GM12878 (cell line): ENCODE measurements around the gene DUSP10. TPM values are rescaled to one million over a fixed set of nuclear protein-coding genes. Genes with fewer than 3 reads are reported as not detected.

ENCODE experiments used
- ATAC-seq: fragments of 200-7000 bp; cut with Tn5 transposase; 3 replicates; pipeline ENCODE4 v1.9.1; 2020; ENCODE audit warnings: mild to moderate bottlenecking, moderate library complexity
- BruUV-seq: library from RNA; stranded (reverse); fragments of 400-500 nt; replicated peaks from 2 replicates; lab custom pipeline; 2021; lab: Mats Ljungman, UMichigan
- CTCF ChIA-PET: fragments of 300-600 bp; sonication (Branson Sonifier 250); formaldehyde crosslinking; extraction: SDS; loops from one replicate; lab custom pipeline; 2021; ENCODE audit warnings: inconsistent platforms; lab: Yijun Ruan, JAX
- POLR2A ChIA-PET: fragments of 350-600 bp; formaldehyde crosslinking; extraction: SDS; loops from one replicate; lab custom pipeline; 2021; ENCODE audit warnings: inconsistent platforms; lab: Charles Lee
- RAD21 ChIA-PET: fragments of 300-600 bp; sonication (Branson Sonifier 250); formaldehyde crosslinking; loops from one replicate; lab custom pipeline; 2023; ENCODE audit warnings: antibody characterized with exemption; ENCODE audit not compliant: unreplicated experiment; lab: Charles Lee
- SMC1A ChIA-PET: fragments of 300-600 bp; sonication (Branson Sonifier 250); formaldehyde crosslinking; loops from one replicate; lab custom pipeline; 2023; ENCODE audit not compliant: unreplicated experiment, uncharacterized antibody; lab: Charles Lee
- DNase-seq: peaks from one replicate; pipeline ENCODE4 v3.0.0-alpha.2; 2011; ENCODE audit warnings: low read depth, low spot score
- FAIRE-seq: peaks from 3 replicates; lab custom pipeline; 2011; peaks lifted over from hg19 to GRCh38; lab: Jason Lieb, UNC
- H2AFZ ChIP-seq: 2 replicates; pipeline ENCODE4 v1.6.0; 2011; ENCODE audit warnings: low read depth, low read length, control low read depth; ENCODE audit not compliant: control insufficient read depth
- H3K27ac ChIP-seq: 2 replicates; pipeline ENCODE4 v1.5.1; 2011; ENCODE audit warnings: control low read depth; ENCODE audit not compliant: control insufficient read depth, insufficient read depth
- H3K27me3 ChIP-seq, 2 experiments: replicated peaks in 1 of 2; 2 replicates each; pipeline versions ENCODE4 v1.6.0 to v1.6.1; 2011; ENCODE audit warnings: low read length in 1 of 2; ENCODE audit not compliant: control insufficient read depth in 2 of 2, insufficient read depth in 2 of 2
- H3K36me3 ChIP-seq, 2 experiments: 2 replicates each; pipeline ENCODE4 v1.5.1; 2011; ENCODE audit warnings: low read length in 1 of 2; ENCODE audit not compliant: control insufficient read depth in 2 of 2, insufficient read depth in 2 of 2
- H3K4me1 ChIP-seq: 2 replicates; pipeline ENCODE4 v1.6.1; 2011; ENCODE audit warnings: mild to moderate bottlenecking, low read length, moderate library complexity, mixed read lengths; ENCODE audit not compliant: control insufficient read depth, insufficient read depth
- H3K4me2 ChIP-seq: 2 replicates; pipeline ENCODE4 v1.6.0; 2011; ENCODE audit warnings: control low read depth; ENCODE audit not compliant: control insufficient read depth, insufficient read depth
- H3K4me3 ChIP-seq: fragments of 200-600 bp; sonication (generic); 2 replicates; pipeline ENCODE4 v1.5.1; 2016
- H3K79me2 ChIP-seq: 2 replicates; pipeline ENCODE4 v1.6.0; 2011; ENCODE audit warnings: low read length; ENCODE audit not compliant: control insufficient read depth, insufficient read depth
- H3K9ac ChIP-seq: 2 replicates; pipeline ENCODE4 v1.8.0; 2011; ENCODE audit warnings: low read length, control low read depth, mixed read lengths; ENCODE audit not compliant: control insufficient read depth, insufficient read depth
- H3K9me3 ChIP-seq: replicated peaks from 3 replicates; pipeline ENCODE4 v1.5.1; 2011; ENCODE audit warnings: mild to moderate bottlenecking, low read length; ENCODE audit not compliant: control insufficient read depth, insufficient read depth
- H4K20me1 ChIP-seq: 2 replicates; pipeline ENCODE4 v1.6.0; 2011; ENCODE audit not compliant: control insufficient read depth, insufficient read depth
- BCL3 ChIP-seq: IDR thresholded peaks from 2 replicates; pipeline ENCODE4 v1.6.1; 2011; ENCODE audit warnings: borderline replicate concordance, low read depth, mild to moderate bottlenecking, moderate library complexity, low read length; ENCODE audit not compliant: insufficient read depth, poor library complexity, severe bottlenecking
- MXI1 ChIP-seq: fragments of 150-350 bp; IDR thresholded peaks from 2 replicates; pipeline ENCODE4 v1.6.1; 2011; ENCODE audit warnings: low read depth, mild to moderate bottlenecking, inconsistent platforms, low read length, improper control_type of control experiment
- MYC ChIP-seq: IDR thresholded peaks from 2 replicates; pipeline ENCODE4 v1.6.1; 2011; ENCODE audit warnings: mild to moderate bottlenecking, low read length, moderate library complexity, inconsistent platforms; ENCODE audit not compliant: insufficient read depth, insufficient replicate concordance, insufficient read length, severe bottlenecking
- PKNOX1 ChIP-seq: fragments of 450-650 bp; IDR thresholded peaks from 2 replicates; pipeline ENCODE4 v1.6.1; 2016; ENCODE audit warnings: mild to moderate bottlenecking
- in situ Hi-C: fragments of 300-500 bp; cut with MboI; formaldehyde crosslinking; loops from 9 replicates; pipeline ENCODE4 v1.14.3; 2018; ENCODE audit warnings: mixed read lengths
- intact Hi-C: fragments of 100-400 bp; cut with micrococcal nuclease; formaldehyde crosslinking; loops from one replicate; pipeline ENCODE4 v1.14.2; 2022; ENCODE audit not compliant: unreplicated experiment
- polyA plus RNA-seq, 11 experiments: library from polyadenylated mRNA; depleted of rRNA in 4 of 11; unstranded in 6 of 11; stranded (reverse) in 5 of 11; fragments of >200 nt; fragmentation: Nextera tagmentation in 4 of 11; fragmentation: Illumina TruSeq in 1 of 11; extraction: Ambion mirVana in 4 of 11; extraction: Trizol in 1 of 11; gene quantifications; 1 replicate in 1 of 11; 2 replicates in 10 of 11; pipeline versions ENCODE4 v1.2.1 to v1.2.3, GENCODE V29; 2011 to 2016; ENCODE audit warnings: inconsistent platforms in 2 of 11, missing spikeins in 2 of 11, low read depth in 1 of 11
- total RNA-seq, 4 experiments: library from RNA; depleted of rRNA in 3 of 4; stranded (reverse); fragments of >200 nt in 3 of 4; fragmentation: Illumina TruSeq in 1 of 4; extraction: Trizol in 1 of 4; gene quantifications; 2 replicates each; pipeline versions ENCODE4 v1.2.1 to v1.2.3, GENCODE V29; 2013 to 2021

The DUSP10 gene
- total and polyA plus RNA-seq, 10 of the 15 experiments (the other 5 are each of a cell fraction or from before 2014, with no cell fraction given), result 20.3 to 38.4 (median 27.8) TPM

GRCh38 chr1:221699978-221700519 is 41.8 kb downstream of the DUSP10 start:
- ChIA-PET RAD21 (interaction anchor here (0.7 to 0.9 kb wide), 3 partner anchors 10 to 30 kb away, joined by 3 read pairs; no protein-coding TSS in a partner anchor), CTCF (interaction anchor here (0.6 to 1.9 kb wide), 3 partner anchors 10 to 245 kb away, joined by 3 to 7 read pairs (median 5); no protein-coding TSS in a partner anchor), SMC1A (interaction anchor here (0.7 to 2.5 kb wide), 5 partner anchors 10 to 160 kb away, joined by 3 to 10 read pairs (median 3); partner anchors contain the start of gene DUSP10), POLR2A (interaction anchor here (0.6 kb wide), 1 partner anchor 9 kb away, joined by 3 read pairs; no protein-coding TSS in a partner anchor)
- Histone ChIP-seq H3K4me1 (no peaks in the 10 kb centered on the region), H3K79me2 (no peaks in the 10 kb centered on the region; the same call in none of the 2 replicates), H3K4me2 (no peak overlapping the region), H3K9ac (no peak overlapping the region), H3K27me3 (no peaks in the 10 kb centered on the region), H3K27ac (no peak overlapping the region), H4K20me1 (no peaks in the 10 kb centered on the region), H3K36me3 (peaks cover 5 to 18% of the 10 kb centered on the region in 2 experiments), H3K9me3 (no peaks in the 10 kb centered on the region; the same call in 2 of the 3 replicates), H3K4me3 (no peak overlapping the region), H2AFZ (no peak overlapping the region)
- no peak for FAIRE-seq
- intact Hi-C loops (loop anchor here (10.0 kb wide), 1 partner anchor 215 kb away; no protein-coding TSS in a partner anchor), in situ Hi-C loops (no loop called here)
- ATAC-seq, result no peak
- TF ChIP-seq BCL3, result no peak
- no peak for TF ChIP-seq MXI1
- TF ChIP-seq PKNOX1, result no peak
- TF ChIP-seq MYC, result no peak
- BruUV-seq, result no TSS peak
- no peak for DNase-seq
